HEK293 (cell line): ENCODE measurements around the gene CCDC14.
A peak's percentile ranks its signal among the peaks of the same experiment; 100 is the strongest.

ENCODE experiments used
- CTCF ChIA-PET: fragments of 350-600 bp; formaldehyde crosslinking; extraction: SDS; loops from one replicate; lab custom pipeline; 2021; ENCODE audit warnings: antibody characterized with exemption; lab: Yijun Ruan, JAX
- POLR2A ChIA-PET: fragments of 300-600 bp; formaldehyde crosslinking; extraction: SDS; loops from one replicate; lab custom pipeline; 2020; ENCODE audit warnings: antibody characterized with exemption, inconsistent platforms; lab: Yijun Ruan, JAX
- H3K27ac ChIP-seq: fragments of 200-500 bp; sonication (Bioruptor generic); 2 replicates; pipeline ENCODE4 v1.5.1; 2014; ENCODE audit warnings: low read depth, low read length, control low read depth, inconsistent platforms; ENCODE audit errors: extremely low read depth
- H3K36me3 ChIP-seq, 2 experiments: fragments of 200-500 bp in 1 of 2; sonication (Bioruptor generic) in 1 of 2; 1 replicate in 1 of 2; 2 replicates in 1 of 2; pipeline ENCODE4 v1.5.1; 2014 to 2017; ENCODE audit warnings: inconsistent platforms in 2 of 2, low read length in 2 of 2; ENCODE audit not compliant: control insufficient read depth in 2 of 2, insufficient read depth in 1 of 2
- H3K4me1 ChIP-seq: fragments of 200-500 bp; sonication (Bioruptor generic); 2 replicates; pipeline ENCODE4 v1.5.1; 2014; ENCODE audit warnings: mild to moderate bottlenecking, low read length, inconsistent platforms; ENCODE audit not compliant: control insufficient read depth, insufficient read depth
- H3K4me3 ChIP-seq: 2 replicates; pipeline ENCODE4 v1.5.1; 2011; ENCODE audit warnings: low read depth, mild to moderate bottlenecking, control low read depth, low read length, moderate library complexity
- H3K9me3 ChIP-seq: fragments of 200-500 bp; sonication (Bioruptor generic); 2 replicates; pipeline ENCODE4 v1.5.1; 2014; ENCODE audit warnings: low read depth, low read length, inconsistent platforms; ENCODE audit not compliant: control insufficient read depth, insufficient read depth
- AEBP2 ChIP-seq: fragments of 450-650 bp; formaldehyde crosslinking; IDR thresholded peaks from 2 replicates; pipeline ENCODE4 v1.5.1; 2016; ENCODE audit warnings: missing biosample characterization, missing genetic modification characterization, borderline replicate concordance
- ELK4 ChIP-seq: IDR thresholded peaks from 2 replicates; pipeline ENCODE4 v1.6.1; 2011; ENCODE audit warnings: mild to moderate bottlenecking, low read depth, low read length, borderline replicate concordance
- INSM2 ChIP-seq: fragments of 450-650 bp; formaldehyde crosslinking; IDR thresholded peaks from 2 replicates; pipeline ENCODE4 v1.5.1; 2016; ENCODE audit warnings: missing biosample characterization, missing genetic modification characterization
- SETDB1 ChIP-seq: IDR thresholded peaks from one replicate; pipeline ENCODE4 v1.6.1; 2017; ENCODE audit warnings: mild to moderate bottlenecking, low read length, moderate library complexity, mixed read lengths; ENCODE audit not compliant: insufficient read length
- SP3 ChIP-seq: fragments of 450-650 bp; formaldehyde crosslinking; IDR thresholded peaks from 2 replicates; pipeline ENCODE4 v1.5.1; 2016; ENCODE audit warnings: missing biosample characterization, missing genetic modification characterization
- TRIM28 ChIP-seq: IDR thresholded peaks from 2 replicates; pipeline ENCODE4 v1.6.1; 2011; ENCODE audit warnings: low read length, control low read depth, borderline replicate concordance
- ZBTB20 ChIP-seq: fragments of 450-650 bp; formaldehyde crosslinking; IDR thresholded peaks from 2 replicates; pipeline ENCODE4 v1.5.1; 2016; ENCODE audit warnings: missing biosample characterization, missing genetic modification characterization
- ZBTB44 ChIP-seq: fragments of 450-650 bp; IDR thresholded peaks from 2 replicates; pipeline ENCODE4 v1.5.1; 2018; ENCODE audit warnings: missing biosample characterization, mild to moderate bottlenecking, missing genetic modification characterization
- ZNF174 ChIP-seq: fragments of 450-650 bp; formaldehyde crosslinking; IDR thresholded peaks from 2 replicates; pipeline ENCODE4 v1.5.0; 2017; ENCODE audit warnings: missing biosample characterization, mild to moderate bottlenecking, missing genetic modification characterization
- ZNF175 ChIP-seq: fragments of 450-650 bp; formaldehyde crosslinking; IDR thresholded peaks from 2 replicates; pipeline ENCODE4 v1.5.1; 2016; ENCODE audit warnings: missing biosample characterization, missing genetic modification characterization
- ZNF311 ChIP-seq: fragments of 450-650 bp; formaldehyde crosslinking; IDR thresholded peaks from 2 replicates; pipeline ENCODE4 v1.5.1; 2017; ENCODE audit warnings: missing biosample characterization, missing genetic modification characterization, borderline replicate concordance
- ZNF596 ChIP-seq: fragments of 450-650 bp; IDR thresholded peaks from 2 replicates; pipeline ENCODE4 v1.5.0; 2018; ENCODE audit warnings: missing biosample characterization, mild to moderate bottlenecking, missing genetic modification characterization, moderate library complexity
- ZNF621 ChIP-seq: fragments of 450-650 bp; formaldehyde crosslinking; IDR thresholded peaks from 2 replicates; pipeline ENCODE4 v1.5.1; 2017; ENCODE audit warnings: missing biosample characterization, missing genetic modification characterization
- ZNF626 ChIP-seq: fragments of 450-650 bp; sonication (Bioruptor Pico); formaldehyde crosslinking; IDR thresholded peaks from 2 replicates; pipeline ENCODE4 v1.5.1; 2018; ENCODE audit warnings: missing biosample characterization, missing genetic modification characterization, inconsistent platforms
- ZNF658 ChIP-seq: fragments of 450-650 bp; formaldehyde crosslinking; IDR thresholded peaks from 2 replicates; pipeline ENCODE4; 2016; ENCODE audit warnings: missing biosample characterization, missing genetic modification characterization
- ZNF664 ChIP-seq: fragments of 450-650 bp; formaldehyde crosslinking; IDR thresholded peaks from 2 replicates; pipeline ENCODE4 v1.5.1; 2016; ENCODE audit warnings: missing biosample characterization, missing genetic modification characterization
- ZSCAN30 ChIP-seq: fragments of 450-650 bp; IDR thresholded peaks from 2 replicates; pipeline ENCODE4 v1.5.1; 2018; ENCODE audit warnings: missing biosample characterization, mild to moderate bottlenecking, missing genetic modification characterization, moderate library complexity
- TF ChIP-seq, protein P1 (sequence below): fragments of 450-650 bp; formaldehyde crosslinking; IDR thresholded peaks from 2 replicates; pipeline ENCODE4 v1.5.1; 2017; ENCODE audit warnings: missing biosample characterization, missing genetic modification characterization
- TF ChIP-seq, protein P2 (sequence below): fragments of 450-650 bp; formaldehyde crosslinking; IDR thresholded peaks from 2 replicates; pipeline ENCODE4 v1.5.1; 2017; ENCODE audit warnings: missing biosample characterization, missing genetic modification characterization

CCDC14 gene

GRCh38 chr3:123920868-123921267, 40.2 kb downstream of the CCDC14 start:
- no peak overlapping the region for H3K4me3 ChIP-seq
- POLR2A ChIA-PET: no interaction called here
- TF ChIP-seq, protein P1, sequence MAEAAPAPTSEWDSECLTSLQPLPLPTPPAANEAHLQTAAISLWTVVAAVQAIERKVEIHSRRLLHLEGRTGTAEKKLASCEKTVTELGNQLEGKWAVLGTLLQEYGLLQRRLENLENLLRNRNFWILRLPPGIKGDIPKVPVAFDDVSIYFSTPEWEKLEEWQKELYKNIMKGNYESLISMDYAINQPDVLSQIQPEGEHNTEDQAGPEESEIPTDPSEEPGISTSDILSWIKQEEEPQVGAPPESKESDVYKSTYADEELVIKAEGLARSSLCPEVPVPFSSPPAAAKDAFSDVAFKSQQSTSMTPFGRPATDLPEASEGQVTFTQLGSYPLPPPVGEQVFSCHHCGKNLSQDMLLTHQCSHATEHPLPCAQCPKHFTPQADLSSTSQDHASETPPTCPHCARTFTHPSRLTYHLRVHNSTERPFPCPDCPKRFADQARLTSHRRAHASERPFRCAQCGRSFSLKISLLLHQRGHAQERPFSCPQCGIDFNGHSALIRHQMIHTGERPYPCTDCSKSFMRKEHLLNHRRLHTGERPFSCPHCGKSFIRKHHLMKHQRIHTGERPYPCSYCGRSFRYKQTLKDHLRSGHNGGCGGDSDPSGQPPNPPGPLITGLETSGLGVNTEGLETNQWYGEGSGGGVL (tag by site-specific recombination): no peak
- TF ChIP-seq ZNF626 (tag by site-specific recombination) (no peak), ZBTB44 (no peak), ZNF174 (tag by site-specific recombination) (no peak)
- H3K36me3 ChIP-seq: peaks cover 10 to 63% of the 10 kb centered on the region in 2 experiments
- no peak overlapping the region for H3K27ac ChIP-seq
- H3K9me3 ChIP-seq: no peaks in the 10 kb centered on the region
- CTCF ChIA-PET: interaction anchor here (0.6 kb wide), 1 partner anchor 21 kb away, joined by 3 read pairs; no protein-coding TSS in a partner anchor
- no peaks in the 10 kb centered on the region for H3K4me1 ChIP-seq

GRCh38 chr3:123920383-123920782, 40.6 kb downstream of the CCDC14 start:
- no peaks in the 10 kb centered on the region for H3K9me3 ChIP-seq
- H3K27ac ChIP-seq: no peak overlapping the region
- no peak overlapping the region for H3K4me3 ChIP-seq
- POLR2A ChIA-PET: no interaction called here
- peaks cover 6 to 61% of the 10 kb centered on the region in 2 experiments for H3K36me3 ChIP-seq
- TF ChIP-seq ZNF311 (tag by site-specific recombination): no peak
- peak; percentile 97 for TF ChIP-seq SETDB1
- TF ChIP-seq ZNF626 (tag by site-specific recombination): no peak
- 0 out of 2 replicates have a peak, but pooled peaks have one; percentile 47 for TF ChIP-seq TRIM28
- no peaks in the 10 kb centered on the region for H3K4me1 ChIP-seq
- CTCF ChIA-PET: interaction anchor here (0.6 kb wide), 1 partner anchor 22 kb away, joined by 3 read pairs; no protein-coding TSS in a partner anchor

DNA sequence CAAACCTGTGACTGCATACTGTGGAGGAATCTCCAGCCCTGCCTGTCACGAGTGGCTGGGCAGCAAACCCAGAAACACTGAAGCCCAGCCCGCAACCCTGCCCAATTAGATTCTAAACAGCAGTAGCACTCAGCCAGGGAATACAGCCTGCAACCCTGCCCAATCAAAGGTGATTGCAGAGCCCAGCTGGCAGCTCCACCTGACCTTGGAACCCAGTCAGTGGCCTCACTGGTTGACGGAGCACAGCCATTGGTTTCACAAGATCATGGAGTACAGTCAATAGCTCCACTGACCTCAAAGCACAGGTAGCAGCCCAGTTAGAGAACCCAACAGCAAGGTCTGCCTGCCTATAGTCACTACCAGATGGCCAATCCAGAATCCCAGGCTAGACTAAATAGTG, 41.7 kb downstream of the CCDC14 start:
- CTCF ChIA-PET: no interaction called here
- POLR2A ChIA-PET: no interaction called here
- Histone ChIP-seq H3K9me3 (no peaks in the 10 kb centered on the region), H3K4me3 (no peak overlapping the region), H3K36me3 (peaks cover 5 to 62% of the 10 kb centered on the region in 2 experiments), H3K4me1 (no peaks in the 10 kb centered on the region), H3K27ac (no peak overlapping the region)
- TF ChIP-seq ZNF175 (no peak), ZSCAN30 (no peak), ZBTB20 (tag by site-specific recombination) (no peak), AEBP2 (tag by site-specific recombination) (no peak), SP3 (tag by site-specific recombination) (no peak), ZNF658 (tag by site-specific recombination) (no peak)

DNA sequence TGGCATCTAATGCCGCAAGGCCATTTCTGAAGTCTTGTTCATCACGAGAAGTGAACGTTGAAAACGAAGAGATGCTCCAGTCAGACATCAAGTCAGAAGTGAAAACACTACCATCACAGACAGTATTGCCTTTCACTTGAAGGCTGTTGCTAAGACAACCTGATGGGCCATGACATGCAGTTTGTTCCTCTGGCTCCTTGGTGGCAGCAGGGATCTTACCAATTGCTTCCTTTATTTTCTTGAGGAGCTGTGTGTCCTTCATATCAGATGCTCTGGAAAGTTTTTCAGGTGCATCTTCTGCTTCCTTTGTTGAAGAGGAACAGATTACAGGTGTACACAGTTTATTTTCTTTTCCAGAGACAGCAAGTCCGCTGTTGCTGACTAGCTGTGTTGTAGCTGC, 46.2 kb downstream of the CCDC14 start:
- Histone ChIP-seq H3K36me3 (peaks cover 6 to 31% of the 10 kb centered on the region in 2 experiments), H3K27ac (no peak overlapping the region), H3K9me3 (no peaks in the 10 kb centered on the region), H3K4me1 (no peaks in the 10 kb centered on the region), H3K4me3 (no peak overlapping the region)
- ChIA-PET POLR2A (interaction anchor here (0.7 kb wide), 1 partner anchor 74 kb away, joined by 3 read pairs; no protein-coding TSS in a partner anchor), CTCF (interaction anchor here (2.0 kb wide), 1 partner anchor 29 kb away, joined by 4 read pairs; no protein-coding TSS in a partner anchor)
- no peak for TF ChIP-seq ZNF621 (tag by site-specific recombination)
- TF ChIP-seq ELK4: no peak
- TF ChIP-seq ZNF664: no peak
- TF ChIP-seq INSM2 (tag by site-specific recombination): no peak
- TF ChIP-seq, protein P2, sequence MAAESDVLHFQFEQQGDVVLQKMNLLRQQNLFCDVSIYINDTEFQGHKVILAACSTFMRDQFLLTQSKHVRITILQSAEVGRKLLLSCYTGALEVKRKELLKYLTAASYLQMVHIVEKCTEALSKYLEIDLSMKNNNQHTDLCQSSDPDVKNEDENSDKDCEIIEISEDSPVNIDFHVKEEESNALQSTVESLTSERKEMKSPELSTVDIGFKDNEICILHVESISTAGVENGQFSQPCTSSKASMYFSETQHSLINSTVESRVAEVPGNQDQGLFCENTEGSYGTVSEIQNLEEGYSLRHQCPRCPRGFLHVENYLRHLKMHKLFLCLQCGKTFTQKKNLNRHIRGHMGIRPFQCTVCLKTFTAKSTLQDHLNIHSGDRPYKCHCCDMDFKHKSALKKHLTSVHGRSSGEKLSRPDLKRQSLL: no peak
- TF ChIP-seq ZNF596 (tag by site-specific recombination): no peak
